GM19438 (cell line): Measurements from ENCODE around the gene C5orf58.

Source experiments
- ATAC-seq: cut with Tn5 transposase; IDR thresholded peaks from one replicate; pipeline ENCODE4 v1.9.1; 2021; ENCODE audit warnings: low read depth; ENCODE audit not compliant: unreplicated experiment

C5orf58 gene

DNA sequence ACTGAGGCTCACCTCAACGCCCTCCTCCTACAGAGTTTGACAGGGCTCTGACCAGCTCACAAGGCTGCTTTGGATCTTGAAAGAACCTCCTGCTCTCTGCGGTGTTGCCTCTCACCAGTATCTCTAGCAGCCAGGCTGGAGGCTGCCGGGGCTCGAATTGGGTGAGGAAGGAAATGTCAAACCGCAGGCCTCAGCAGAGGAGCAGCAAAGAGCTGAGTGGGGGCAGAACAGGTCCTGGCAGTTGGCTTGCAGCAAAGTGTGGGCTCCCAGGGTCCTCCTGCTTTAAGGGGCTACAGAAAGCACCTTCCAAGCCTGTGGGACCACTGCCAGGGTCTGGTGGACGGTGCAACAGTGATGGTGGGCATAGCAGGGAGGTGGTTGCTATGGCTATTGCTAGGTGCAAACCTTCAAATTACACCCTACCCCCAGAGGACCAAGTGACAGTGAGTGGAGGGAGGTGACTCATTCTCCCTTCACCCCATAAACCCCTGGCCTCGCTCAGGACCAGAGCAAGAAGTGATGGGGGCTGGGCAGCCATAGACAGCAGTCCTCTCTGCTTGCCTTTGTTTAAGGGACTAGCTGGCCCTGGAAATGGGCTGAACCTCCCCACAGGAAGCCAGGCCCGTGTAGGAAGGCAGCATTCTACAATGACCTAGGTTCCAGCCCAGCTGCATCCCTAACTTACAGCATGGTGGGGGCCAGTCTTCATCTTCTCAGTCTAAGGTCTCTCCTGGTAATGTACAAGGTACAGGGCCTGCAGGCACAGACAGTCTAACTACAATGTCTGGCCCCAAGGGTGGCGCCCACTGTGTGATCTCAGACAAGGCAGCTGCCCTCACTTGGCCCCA, 46.0 kb downstream of the C5orf58 start:
- peak; percentile 96 for ATAC-seq

GRCh38 chr5:170279459-170279817, 46.7 kb downstream of the C5orf58 start:
- no peak for ATAC-seq

GRCh38 chr5:170280011-170280493, 47.3 kb downstream of the C5orf58 start:
- ATAC-seq, result no peak

DNA sequence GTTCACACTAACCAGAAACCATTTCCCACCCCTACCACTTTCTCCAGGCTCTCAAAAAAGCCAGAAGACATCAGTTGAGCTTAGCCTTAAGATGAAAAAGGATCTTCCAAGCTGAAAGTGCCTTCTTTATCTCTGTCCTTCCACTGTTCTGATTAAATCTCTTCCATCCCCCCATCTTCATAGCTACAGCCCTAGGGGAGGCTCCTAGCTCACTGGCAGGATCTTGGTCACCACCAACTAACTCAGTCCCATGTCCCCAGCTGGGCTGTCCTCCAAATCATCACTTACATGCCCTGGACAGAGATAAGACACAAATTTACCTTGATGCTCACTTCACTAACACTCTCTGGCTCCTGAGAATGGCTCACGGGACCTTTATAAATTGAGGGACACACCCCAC, 50.5 kb downstream of the C5orf58 start:
- no peak for ATAC-seq

DNA sequence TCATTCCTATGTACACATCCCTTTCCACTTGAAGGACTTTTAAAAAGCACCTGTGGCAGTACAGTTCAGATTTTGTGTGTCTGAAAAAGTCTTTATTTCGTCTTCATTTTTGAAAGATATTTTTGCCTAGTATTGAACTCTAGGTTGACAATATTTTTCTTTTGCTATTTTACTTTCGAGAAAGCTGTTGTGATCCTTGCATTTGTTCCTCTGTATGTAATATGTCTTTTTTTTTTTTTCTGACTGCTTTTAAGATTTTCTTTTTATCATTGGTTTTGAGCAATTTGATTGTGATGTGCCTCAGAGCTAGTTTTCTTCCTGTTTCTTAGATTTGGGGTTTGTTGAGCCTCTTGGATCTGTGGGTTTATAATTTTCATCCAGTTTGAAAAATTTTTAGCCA, 51.4 kb downstream of the C5orf58 start:
- ATAC-seq, result no peak

DNA sequence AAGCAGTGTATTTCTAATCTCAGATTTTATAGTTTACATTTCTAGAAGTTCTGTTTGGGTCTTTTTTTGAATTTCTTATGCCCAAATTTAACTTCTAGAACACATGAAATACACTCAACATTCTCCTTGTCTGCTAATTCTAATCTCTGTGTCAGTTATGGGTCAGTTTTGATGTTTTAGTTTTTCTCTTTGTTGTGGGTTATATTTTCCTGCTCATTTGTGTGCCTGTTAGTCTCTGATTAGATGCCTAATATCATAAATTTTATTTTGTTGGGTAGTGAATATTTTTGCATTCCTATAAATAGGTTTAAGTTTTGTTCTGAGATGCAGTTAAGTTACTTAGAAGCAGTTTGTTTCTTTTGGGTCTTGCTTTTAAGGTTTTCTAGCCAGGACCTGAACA, 52.4 kb downstream of the C5orf58 start:
- no peak for ATAC-seq

DNA sequence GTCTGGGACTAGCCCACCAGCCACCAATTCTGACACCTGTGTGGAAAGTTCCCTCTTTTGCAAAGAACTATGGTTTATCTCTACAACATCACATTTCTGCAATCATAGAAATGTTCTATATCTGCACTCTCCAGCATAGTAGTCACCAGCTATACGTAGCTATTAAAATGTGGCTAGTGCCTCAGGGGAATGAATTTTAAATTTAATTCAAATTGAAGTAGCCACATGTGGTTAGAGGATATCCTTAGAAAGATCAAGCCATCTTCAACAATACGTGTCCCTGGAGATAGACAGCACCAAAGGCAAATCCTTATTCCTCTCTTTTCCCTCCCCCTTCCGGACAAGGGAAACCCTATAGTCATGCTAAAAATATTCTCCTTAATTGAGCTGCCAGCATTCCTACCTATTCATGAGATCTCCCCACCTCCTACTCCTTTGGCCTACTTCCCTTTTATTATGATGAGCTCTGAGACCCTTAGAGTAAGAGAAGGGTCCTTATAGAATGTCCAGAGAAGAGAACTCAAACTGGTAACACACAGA, 53.7 kb downstream of the C5orf58 start:
- no peak for ATAC-seq

DNA sequence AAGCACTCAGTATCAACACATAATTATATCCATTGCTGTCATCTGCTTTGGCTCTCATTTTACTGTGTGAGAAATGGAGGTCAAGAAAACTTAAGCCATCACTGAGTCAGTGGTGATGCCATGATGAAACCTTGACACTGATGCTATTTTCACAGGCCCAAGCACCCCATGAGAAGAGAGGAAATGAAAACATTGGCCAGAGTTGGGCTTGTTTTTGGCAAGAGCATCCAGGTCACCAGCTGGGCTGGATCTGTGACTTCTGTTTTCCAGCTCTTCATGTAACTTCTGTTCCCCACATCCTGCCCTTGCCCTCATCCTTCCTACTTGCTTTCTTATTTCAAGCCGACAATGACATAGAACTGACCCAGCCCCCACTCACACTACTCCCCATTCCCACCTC, 54.7 kb downstream of the C5orf58 start:
- ATAC-seq, result no peak

GRCh38 chr5:170288151-170288550, 55.4 kb downstream of the C5orf58 start:
- no peak for ATAC-seq

DNA sequence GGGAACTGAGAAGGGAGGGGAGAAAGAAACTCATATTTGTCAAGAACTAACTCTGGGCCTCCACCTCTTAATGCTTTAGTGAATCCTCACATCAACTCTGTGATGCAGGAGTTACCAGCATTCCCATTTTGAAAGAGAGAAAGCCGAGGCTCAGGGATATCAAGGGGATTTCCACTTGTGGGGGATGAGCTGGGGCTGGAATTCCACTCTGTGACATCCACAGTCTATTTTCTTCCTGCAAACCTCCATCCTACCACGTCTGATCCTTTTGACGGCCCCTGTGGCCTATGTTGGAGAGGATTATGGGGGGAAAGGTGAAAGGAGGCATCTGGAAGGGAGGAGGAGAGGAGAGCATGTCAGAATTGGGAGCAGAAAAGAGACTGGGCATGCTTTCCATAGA, 55.8 kb downstream of the C5orf58 start:
- no peak for ATAC-seq

GRCh38 chr5:170289121-170289520, 56.3 kb downstream of the C5orf58 start:
- ATAC-seq, result no peak

DNA sequence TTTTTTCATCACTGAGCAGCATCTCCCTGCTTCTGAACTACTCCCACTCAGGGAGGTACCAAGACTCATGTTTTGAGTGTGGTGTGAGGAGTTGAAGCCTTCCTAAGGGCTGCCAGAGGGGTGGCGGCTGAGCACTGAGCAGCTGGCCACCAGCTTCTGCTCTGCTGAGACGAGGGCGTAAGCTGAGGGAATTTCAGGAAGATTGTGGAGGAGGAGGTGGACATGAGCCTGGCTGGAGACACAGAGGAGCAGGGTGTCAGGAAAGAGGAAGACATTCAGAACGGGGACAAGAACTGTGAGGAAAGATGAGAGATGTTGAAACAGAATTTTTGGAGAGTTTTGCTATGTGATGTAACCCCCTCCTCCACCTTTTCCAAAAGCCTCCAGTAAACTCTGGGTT, 57.0 kb downstream of the C5orf58 start:
- no peak for ATAC-seq

DNA sequence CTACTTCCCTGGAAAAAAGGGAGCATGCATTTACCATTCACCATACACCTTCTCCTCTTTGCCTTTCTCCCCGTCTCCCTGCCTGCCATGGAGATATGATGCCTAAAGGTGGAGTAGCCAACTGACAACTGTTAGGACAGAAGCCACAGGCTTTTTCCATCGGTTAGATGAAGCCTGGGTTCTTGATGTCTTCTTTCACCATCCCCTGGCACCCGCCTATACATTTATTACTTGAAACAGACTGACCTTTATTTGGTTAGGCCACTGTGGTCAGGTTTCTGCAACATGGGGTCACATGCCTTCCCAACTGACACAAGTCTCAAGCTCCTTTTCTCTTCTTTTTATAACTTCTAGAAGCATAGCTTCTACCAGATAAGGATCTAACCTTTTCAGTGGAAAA, 57.7 kb downstream of the C5orf58 start:
- no peak for ATAC-seq

GRCh38 chr5:170292179-170293104, 59.7 kb downstream of the C5orf58 start:
- ATAC-seq, result no peak

- ATAC-seq, result peak; percentile 58
These were observed 60.5 kb downstream of the C5orf58 start for GRCh38 chr5:170293273-170293672.

- no peak for ATAC-seq
These were observed 61.3 kb downstream of the C5orf58 start for GRCh38 chr5:170294057-170294456.

GRCh38 chr5:170294556-170294955, 61.8 kb downstream of the C5orf58 start:
- ATAC-seq, result no peak
